CD4-positive, alpha-beta T cell treated with Interleukin-10 for 1 hour (primary cell): ENCODE measurements around the gene PTH1R.

ENCODE experiments used
- DNase-seq: peaks from one replicate; pipeline ENCODE4 v3.0.0-alpha.2; 2020

PTH1R gene

DNA sequence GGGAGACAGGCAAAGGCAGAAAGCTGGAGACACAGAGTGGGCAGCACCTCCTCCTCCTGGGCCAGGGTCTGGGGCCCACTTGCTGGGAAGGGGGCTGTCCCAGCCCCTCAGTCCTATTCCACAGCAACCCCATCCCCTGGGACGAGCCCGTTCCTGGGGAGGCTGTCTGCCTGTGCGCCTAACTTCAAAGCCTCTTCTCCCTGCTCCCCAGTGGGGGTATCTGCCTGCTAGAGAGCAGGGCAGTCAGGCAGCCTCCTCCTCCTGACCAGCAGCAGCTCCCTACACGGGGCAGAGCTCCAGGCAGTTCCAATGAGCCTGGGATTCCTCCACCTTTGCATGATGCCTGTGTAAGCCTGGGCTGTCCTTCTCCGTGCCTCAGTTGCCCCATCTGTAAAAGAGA, 6.9 kb downstream of the PTH1R start:
- no peak for DNase-seq

DNA sequence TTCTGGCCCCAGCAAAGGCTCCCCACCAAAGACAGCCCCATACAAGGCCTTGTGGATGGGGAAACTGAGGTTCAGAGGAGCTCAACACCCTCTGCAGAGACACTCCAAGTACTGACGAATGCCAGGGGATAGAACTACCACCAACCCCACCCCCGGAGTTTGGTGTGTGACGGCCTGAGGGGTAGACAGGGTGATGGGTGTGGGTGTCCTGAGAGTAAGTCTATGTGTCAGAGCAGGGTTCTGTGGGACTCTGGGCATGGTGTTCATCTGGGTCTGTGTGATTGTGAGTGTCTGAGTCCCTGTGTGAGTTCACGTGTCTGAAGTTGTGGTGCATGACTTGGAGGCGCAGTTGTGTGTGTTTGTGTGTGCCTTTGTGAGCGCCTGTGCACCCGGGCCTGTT, 7.4 kb downstream of the PTH1R start:
- DNase-seq = no peak

DNA sequence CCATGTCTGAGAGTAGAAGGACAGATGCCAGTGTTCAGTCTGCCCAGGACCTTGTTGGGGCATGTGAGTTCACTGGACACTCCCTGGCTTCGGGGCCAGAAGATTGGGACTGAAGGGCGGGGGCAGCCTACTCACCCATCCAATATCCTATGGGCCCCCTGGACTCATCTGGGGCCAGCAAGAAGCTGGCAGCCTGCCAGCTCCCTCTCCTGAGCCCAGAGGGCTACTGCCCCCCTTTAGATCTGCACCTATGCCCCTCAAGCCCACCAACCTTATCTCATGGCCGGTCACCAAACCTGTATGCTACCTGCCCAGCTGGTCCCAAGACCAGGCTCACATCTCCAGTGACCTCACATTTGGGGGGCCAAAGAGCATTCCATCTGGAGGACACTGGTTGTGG, 8.1 kb downstream of the PTH1R start:
- DNase-seq = no peak

DNA sequence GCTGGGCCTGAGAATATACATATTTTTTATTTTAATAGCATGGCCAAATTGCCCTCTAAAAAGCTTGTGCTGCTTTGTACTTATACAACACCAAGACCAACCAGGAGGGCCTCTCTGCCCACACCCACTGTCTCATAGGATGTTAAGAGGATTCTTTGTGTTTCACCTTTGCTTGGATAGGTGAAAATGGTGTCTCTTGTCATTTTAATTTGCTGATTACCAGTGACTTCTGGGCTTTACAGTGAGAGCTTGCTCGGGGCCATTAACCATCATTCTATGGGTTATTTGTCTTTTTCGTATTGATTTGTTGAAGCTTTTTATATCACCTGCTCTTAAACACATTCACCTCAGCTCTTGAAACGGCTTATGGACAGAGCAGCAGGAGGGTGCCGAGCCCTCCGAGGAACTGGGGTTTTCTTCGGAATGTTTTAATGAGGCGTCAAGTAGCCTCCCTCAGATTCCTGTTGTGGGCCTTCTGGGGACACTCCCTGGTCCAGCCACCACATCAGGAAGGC, 10.5 kb downstream of the PTH1R start:
- no peak for DNase-seq

DNA sequence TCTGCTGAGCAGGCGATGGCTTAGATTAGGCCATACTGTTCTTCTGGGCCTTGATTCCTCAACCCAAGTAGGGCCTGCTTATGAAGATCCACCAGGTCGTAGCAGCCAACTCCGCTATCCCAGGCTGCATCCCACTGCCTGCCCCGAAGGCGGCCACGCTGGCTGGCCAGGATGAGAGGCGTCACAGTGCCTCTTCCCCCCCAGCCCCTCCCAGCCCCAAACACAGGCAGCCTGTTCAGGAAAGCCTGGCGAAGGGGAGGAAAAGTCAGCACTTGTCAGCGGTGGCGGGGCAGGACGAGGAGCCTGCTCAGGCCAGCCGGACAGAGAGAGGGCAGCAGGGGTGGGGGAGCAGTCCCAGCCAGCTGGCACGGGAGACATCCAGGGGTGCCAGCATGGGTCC, 11.2 kb downstream of the PTH1R start:
- no peak for DNase-seq

DNA sequence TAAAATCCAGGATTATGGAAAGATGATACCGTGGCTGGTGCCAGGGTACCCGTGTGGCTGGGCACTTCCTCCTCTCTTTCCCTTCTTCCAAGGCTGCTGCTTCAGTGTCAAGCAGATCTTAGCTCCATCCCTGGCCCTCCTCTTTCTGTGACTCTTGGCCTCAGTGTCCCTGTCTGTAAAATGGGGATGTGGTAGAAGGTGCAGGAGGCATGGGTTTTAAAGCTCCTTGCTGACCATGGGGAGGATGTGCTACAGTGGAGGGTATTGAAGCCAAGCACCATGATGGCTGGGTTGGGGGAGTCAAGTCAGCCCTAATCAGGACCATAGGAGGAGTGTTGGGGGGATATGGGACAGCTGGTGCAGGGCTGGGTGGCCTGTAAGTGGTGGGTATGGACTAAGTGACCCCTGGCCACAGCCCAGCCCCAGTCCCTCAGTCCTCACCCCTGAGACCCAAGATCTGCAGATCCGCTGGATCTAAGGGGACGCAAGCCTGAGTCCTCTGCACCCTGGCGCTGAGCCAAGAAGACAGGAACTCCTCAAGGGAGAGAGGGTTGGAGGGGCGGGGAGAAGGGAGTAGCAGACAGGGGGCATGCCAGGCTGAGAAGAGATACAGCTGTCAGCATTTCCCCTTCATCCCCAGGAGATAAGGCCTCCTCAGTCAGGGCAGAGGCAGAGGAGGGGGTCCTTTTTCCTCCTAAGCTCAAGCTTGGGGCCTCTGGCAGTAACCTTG, 12.0 kb downstream of the PTH1R start:
- no peak for DNase-seq

DNA sequence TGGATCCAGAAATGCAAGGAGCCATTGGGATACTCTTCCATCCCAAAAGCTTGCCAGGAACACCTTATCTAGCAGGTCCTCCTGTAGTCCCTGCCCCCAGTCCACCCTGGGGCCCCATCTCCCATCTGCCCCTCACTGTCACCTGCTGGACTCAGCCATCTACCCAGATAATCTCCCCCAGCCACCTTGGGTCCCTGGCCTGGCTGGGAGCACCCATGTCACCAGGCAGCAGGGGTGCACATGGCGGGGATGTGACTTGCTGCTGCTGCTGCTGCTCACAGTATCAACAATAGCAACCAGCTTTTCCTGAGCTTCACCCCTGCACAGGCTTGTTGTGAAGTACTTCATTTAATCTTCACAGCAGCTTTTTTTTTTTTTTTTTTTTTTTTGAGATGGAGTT, 12.6 kb downstream of the PTH1R start:
- no peak for DNase-seq

DNA sequence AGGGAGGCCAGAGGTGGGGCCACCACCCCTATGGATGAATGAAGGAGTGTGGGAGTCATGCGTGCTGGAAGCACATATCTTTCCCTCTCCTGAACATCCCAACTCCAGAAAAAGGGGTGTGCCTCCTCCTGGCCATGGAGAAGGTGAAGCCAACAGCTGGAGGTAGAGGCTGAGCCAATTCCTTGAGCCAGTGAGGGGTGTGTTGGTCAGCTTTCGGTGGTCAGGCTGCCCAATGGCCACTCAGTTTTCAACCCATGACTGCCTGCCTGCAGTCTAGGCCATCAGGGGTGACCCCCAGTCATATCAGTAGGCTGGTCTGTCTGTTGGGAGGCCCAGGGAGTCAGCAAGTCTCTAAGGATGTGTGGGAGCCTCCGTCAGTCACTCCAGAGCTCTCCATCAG, 13.6 kb downstream of the PTH1R start:
- DNase-seq = no peak

DNA sequence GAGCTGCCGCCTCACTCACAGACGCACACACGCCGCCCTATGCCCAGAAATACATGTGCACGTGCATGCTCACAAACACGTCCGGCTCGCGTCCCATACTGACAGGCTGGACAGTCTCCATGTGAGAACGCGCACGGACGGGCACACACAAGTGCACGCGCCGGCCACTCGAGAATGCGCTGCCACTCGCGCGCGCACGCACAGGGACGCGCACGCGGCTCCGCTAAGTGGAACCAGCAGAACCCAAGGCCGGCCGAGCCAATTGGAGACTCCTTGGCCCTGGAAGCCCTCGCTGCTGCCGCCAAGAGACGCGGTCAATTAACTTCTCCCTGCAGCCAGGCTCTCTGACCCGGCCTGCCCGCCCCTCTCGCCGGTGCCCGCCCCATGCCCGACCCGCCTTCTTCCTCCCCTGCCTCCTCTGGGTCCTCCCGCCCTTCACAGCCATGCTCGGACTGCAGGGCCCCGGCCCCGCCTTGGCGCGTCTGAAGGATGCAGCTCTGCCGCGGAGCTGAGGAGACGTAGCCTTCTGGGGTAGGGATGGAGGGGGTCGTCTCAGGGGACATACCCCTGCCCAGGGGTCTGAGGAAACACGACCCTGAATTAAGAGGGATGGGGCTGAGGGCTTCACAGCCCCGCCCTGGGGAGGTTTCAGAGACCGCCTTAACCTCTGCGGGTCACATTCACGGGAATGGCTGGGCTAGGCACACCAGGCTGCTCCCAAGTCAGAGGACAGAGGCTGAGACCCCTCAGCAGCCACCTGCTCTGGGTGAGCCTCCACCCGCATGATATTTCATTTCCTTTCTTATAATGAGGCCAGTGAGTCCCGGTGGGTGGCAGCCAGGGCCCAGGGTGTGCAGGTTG, 15.0 kb downstream of the PTH1R start:
- DNase-seq = no peak

DNA sequence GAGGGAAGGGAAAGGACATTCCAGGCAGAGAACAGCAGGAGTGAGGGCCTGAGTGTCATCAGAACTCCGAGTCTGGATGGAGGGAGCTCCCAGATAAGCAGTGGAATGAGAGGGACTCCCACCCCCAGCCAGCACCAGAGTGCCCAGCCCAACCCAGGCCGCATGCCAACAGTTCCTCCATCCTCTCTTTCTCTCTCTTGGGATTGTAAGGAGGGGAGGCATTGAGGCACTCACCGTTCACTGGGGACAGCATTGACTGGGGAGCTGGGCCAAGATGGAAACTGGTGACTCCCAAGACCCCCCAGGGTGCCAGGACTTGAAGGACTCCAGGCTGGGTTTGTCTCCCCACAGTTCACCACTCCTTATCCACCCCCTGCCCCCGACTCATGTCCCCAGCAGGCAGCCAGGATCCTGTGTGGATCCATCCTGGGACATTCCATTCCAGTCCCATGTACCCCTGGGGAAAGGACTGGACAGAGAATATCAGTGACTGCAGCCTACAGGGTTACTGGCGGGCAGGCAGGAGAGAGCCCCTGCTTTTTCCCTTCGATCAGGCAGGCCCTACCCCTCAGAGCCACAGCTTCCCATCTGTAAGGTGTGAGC, 15.7 kb downstream of the PTH1R start:
- no peak for DNase-seq

DNA sequence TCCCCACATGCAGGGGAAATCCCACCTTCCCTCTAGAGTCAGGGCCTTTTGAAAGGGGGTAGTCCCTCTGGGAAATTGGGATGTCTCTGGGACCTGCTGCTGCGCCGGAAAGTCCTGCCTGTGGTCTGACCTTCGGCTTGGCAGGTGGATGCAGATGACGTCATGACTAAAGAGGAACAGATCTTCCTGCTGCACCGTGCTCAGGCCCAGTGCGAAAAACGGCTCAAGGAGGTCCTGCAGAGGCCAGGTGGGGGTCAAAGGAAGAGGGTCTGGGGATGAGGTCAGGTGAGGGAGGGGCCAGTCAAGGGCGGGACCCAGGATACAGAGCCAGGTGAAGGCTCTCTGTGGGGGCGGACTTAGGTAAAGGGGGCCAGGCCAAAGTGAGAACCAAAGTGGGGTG, 16.2 kb downstream of the PTH1R start:
- no peak for DNase-seq

DNA sequence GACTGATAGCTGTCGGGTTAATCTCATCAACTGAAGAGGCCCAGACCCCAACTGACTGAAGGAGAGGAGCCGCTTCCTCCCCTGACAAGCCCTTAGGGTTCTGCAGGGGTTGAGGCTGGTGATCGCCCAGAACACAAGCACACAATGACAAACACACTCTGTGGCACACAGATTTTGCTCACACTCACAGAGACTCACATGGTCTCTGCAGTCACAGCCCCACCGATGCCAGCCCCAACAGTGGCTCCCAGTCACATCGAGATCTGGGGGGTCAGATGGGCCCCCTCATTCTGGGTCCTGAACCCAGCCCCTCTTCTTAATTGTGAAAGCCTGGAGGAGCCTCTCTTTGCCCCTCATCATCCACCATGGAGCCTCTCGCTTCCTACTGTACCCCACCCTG, 16.7 kb downstream of the PTH1R start:
- DNase-seq = no peak

DNA sequence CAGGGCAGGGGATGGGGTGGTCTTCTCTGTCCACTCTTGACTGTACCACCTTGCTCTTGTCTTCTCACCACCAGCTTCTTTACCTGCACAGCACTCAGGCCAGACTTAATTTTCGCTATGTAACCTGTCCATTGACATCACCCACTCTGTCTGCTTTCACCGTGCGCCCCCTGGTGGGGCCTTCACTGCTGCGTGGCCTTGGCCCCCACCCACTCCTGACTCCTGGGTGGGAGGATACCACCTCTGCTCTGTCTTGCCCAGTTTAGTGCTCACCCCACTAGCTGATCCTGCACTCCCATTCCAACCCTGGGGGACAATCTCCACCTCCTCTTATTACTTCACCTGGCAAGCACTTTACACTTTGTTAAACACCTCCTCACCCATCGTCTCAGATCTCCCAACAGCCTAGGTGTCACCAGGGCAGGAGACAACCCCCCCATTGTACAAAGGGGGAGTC, 17.7 kb downstream of the PTH1R start:
- DNase-seq = peak; percentile 80

DNA sequence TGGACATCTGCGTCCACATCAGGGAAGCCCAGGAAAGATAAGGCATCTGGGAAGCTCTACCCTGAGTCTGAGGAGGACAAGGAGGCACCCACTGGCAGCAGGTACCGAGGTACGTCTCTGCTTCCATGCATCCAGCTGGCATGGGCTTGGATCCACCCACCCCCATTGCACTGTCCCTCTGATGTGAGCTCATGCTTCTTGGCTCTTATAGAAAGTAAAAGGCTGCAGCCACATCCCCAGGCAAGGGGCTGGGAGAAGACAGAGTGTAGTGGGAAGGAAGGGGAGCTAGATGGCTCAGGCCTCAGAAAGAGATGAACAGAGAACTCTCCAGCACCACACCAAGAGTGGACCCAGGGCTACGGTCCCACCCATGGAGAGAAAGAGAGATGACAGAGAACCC, 18.2 kb downstream of the PTH1R start:
- DNase-seq = no peak

DNA sequence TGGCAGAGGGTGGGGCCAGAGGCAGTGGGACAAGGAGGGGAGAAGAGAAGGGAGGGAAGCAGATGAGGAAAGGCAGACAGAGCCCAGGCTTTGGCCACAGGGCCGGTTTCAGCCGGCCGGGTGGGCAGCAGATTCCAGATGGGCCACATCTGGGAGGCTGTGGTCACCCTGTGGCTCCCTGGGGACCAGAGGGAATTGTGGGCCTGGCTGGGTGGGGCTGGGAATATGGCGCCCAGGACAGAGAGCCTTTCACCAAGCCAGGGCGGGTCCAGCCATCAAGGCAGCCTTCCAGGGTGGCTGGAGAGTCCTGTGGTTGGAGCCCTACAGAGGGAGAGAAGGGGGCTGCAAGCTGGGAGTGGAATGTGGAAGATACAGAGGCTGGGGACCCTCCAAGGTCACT, 18.9 kb downstream of the PTH1R start:
- DNase-seq = no peak

DNA sequence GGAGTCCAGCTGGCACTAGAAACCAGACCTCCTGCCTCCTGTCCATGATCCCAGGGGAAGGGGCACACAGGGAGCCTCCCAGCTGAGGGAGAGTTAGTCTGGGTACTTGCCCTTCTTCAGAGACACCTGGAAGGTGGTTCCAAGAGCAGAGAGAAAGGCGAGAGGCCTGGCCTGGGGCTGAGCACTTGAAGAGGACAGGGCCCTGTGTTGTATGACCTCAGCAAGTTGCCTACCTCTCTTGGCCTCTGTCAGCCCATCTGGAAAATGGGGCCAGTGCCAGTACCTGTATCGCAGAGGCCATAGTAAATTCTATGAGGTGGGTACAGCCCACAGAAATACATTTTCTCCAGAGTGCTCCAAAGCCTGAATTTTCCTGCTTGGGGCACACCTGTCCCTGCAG, 19.5 kb downstream of the PTH1R start:
- DNase-seq = no peak

DNA sequence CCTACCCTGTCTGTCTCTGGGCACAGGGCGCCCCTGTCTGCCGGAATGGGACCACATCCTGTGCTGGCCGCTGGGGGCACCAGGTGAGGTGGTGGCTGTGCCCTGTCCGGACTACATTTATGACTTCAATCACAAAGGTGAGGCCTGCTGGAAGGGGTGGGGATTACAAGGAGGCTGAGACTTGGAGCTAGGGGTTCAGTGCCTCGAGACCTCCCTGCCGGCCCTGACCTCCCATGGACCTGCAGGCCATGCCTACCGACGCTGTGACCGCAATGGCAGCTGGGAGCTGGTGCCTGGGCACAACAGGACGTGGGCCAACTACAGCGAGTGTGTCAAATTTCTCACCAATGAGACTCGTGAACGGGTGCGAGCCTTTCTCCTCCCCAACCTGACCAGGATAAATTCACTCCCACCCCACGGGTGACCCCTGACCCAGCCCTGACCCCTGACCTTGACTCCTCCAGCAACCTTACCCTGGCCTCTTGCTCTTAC, 20.4 kb downstream of the PTH1R start:
- no peak for DNase-seq

DNA sequence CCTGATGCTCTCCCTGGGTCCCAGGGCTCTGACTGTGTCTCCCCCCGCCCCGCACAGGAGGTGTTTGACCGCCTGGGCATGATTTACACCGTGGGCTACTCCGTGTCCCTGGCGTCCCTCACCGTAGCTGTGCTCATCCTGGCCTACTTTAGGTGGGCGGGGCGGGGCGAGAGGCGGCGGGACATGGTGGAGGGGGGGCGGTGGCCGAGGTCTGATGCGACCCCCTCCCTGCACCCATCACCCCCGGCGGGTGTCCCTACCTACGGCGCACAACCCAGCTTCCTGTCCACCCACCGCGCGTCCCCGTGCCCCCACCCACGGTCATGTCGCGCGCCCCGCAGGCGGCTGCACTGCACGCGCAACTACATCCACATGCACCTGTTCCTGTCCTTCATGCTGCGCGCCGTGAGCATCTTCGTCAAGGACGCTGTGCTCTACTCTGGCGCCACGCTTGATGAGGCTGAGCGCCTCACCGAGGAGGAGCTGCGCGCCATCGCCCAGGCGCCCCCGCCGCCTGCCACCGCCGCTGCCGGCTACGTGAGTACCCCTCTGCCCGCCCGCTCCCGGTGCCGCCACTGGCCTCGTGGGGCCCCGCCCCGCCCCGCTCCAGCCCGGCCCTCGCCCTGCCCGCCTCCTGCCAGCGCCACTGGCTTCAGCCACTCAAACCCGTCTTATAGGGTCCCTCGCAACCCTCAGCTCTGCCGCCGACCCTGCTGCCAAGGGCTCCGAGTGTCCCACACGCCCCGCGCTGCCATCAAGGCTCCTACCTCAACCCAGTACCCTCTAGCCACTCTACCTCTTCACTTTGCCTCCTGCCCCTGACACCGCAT, 21.0 kb downstream of the PTH1R start:
- DNase-seq = no peak

DNA sequence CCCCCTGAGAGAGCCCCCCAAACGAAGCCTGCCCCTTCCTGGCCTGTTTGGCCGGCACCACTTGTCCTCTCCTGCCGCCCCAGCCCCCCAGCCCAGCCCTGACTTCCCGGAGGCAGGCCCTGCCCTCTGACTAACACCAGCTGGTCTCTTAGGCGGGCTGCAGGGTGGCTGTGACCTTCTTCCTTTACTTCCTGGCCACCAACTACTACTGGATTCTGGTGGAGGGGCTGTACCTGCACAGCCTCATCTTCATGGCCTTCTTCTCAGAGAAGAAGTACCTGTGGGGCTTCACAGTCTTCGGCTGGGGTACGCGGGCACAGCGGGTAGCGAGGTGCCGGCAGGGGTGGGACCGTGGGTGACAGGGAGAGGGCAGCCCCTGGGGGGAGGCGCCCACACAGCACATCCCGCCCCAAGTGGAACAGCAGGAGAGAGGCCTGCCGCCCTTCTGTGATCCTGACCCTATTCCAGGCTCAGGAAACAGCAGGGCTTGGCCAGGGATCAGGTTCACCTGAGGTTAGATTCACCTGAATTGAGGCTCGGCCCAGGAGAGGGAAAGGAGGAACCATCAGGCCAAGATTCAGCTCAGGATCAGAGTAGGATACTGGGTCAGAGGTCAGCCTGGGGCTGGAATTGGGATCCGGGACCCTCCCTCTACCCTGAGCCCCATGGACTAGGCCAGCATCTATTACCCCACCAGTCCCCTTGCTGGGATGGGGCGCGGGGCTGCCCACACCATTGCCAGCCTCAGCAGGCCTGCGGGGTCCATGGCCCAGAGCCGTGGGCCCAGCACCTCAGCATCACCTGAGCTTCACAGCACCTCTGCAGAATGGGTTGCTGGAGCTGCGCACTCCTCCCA, 21.9 kb downstream of the PTH1R start:
- DNase-seq = no peak

DNA sequence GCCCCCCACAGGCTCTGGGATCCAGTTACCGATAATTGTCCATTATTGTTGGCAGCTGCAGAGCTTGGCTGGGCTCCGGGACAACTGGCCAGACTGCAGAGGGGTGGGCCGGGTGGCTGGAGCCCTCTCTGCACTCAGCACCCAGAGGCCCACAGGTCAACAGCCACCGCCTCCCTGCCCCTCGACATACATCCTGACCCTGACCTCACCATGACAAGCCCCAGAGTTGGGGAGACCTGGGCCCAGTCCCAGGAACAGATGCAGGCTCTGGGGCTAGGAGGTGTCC, 22.4 kb downstream of the PTH1R start:
- no peak for DNase-seq

DNA sequence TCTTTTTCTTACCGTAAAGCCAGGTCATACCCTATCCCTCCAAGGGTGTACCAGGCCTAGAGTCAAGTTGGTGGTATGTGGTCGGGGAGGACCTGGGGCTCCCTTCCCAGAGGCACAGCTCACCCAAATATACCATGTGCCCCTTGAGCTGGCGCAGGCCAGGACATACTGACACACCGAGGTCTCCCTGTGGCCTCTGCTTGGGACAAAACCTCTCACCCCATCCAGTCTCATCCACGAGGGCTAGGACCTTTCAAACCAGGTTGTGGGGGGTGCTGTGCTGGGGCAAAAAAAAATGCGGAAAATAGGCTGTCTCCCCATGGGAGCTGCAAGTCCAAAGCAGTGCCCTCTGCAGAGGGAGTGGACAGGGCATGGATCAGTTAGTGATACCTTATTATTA, 22.8 kb downstream of the PTH1R start:
- no peak for DNase-seq

DNA sequence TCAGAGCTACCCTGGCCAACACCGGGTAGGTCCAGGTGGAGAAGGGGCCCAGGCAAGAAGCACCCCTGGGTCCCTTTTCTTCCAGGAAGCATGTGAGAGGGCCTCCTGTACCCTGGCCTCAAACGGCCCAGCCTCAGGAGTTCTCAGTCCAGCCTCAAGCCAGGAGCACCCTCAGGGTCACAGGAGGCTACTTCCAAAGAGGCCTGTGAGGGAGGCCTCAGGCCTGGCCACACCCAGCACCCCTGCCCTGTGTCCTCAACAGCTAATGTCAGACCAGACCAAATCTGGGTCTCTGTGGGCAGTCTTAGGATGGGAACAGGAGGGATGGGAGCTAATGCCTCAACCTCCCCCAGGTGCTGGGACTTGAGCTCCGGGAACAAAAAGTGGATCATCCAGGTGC, 23.5 kb downstream of the PTH1R start:
- DNase-seq = no peak
